ENCODE data around the gene HTR6. TPM values are rescaled to one million over a fixed set of nuclear protein-coding genes. Genes with fewer than 3 reads are reported as not detected.

The HTR6 gene
- polyA plus RNA-seq, 1 donor from 2014 or later = not detected

DNA sequence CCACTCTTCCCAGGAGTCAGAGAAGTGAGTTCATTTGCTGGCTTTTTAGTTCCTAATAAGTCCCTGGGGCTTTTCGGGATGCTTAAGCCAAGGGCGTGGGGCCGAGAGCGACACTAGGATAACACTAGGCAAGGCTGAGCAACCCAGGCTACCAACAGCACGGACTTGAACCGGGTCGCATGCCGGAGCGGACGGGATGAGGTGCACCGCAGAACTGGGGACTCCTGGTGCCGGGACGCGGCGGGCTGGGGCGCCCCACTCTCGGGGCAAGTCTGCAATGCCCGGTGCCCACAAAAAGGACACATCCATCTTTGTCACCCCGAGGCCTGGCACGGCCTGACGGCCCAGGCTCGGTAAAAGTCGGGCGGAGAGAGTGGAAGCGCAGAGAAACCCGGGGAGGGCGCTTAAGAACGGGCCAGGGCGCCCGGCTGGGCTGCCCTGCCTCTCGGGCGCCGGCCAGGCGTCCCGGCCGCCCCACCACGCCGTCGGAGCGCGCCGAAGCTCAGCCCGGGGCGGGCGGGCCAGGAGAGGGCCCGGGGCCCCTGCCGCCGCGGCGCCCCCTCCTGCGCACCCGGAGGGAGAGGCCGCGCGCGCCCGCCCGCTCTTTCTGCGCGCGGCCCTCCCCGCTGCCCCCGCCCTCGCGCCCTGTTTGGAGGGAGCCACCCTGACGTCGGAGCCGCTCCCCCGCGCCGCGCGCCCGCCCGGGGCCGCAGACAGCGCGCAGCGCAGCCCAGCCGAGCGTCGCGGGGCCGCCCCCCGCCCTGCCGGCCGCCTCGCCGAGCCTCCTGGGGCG, 20.9 kb upstream of the HTR6 start, which contains the start of gene NBL1:
NBL1 (plus strand) TSS at position 710 of the 793 bp plus-strand sequence. CDS start 10,720 bp downstream, outside the sequence.
- TF ChIP-seq POLR2AphosphoS5 (IDR thresholded peaks at IDR 0.05) (no peak), TAF1 (IDR thresholded peaks at IDR 0.05; ENCODE audit: low read depth) (no peak), MXI1 (conservative IDR thresholded peaks at IDR 0.05; ENCODE audit: poor library complexity, severe bottlenecking) (no peak), SMC3 (conservative IDR thresholded peaks at IDR 0.05; ENCODE audit: poor library complexity) (no peak), RAD21 (conservative IDR thresholded peaks at IDR 0.05) (no peak), CTCF (IDR thresholded peaks at IDR 0.05; ENCODE audit: poor library complexity, severe bottlenecking) (no peak), EZH2 (IDR thresholded peaks at IDR 0.05; ENCODE audit: borderline replicate concordance, insufficient read depth, low read length, poor library complexity, severe bottlenecking) (no peak), EP300 (conservative IDR thresholded peaks at IDR 0.05; ENCODE audit: poor library complexity, severe bottlenecking) (no peak)
- TF ChIP-seq, protein P1, sequence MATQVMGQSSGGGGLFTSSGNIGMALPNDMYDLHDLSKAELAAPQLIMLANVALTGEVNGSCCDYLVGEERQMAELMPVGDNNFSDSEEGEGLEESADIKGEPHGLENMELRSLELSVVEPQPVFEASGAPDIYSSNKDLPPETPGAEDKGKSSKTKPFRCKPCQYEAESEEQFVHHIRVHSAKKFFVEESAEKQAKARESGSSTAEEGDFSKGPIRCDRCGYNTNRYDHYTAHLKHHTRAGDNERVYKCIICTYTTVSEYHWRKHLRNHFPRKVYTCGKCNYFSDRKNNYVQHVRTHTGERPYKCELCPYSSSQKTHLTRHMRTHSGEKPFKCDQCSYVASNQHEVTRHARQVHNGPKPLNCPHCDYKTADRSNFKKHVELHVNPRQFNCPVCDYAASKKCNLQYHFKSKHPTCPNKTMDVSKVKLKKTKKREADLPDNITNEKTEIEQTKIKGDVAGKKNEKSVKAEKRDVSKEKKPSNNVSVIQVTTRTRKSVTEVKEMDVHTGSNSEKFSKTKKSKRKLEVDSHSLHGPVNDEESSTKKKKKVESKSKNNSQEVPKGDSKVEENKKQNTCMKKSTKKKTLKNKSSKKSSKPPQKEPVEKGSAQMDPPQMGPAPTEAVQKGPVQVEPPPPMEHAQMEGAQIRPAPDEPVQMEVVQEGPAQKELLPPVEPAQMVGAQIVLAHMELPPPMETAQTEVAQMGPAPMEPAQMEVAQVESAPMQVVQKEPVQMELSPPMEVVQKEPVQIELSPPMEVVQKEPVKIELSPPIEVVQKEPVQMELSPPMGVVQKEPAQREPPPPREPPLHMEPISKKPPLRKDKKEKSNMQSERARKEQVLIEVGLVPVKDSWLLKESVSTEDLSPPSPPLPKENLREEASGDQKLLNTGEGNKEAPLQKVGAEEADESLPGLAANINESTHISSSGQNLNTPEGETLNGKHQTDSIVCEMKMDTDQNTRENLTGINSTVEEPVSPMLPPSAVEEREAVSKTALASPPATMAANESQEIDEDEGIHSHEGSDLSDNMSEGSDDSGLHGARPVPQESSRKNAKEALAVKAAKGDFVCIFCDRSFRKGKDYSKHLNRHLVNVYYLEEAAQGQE (IDR thresholded peaks at IDR 0.05; ENCODE audit: borderline replicate concordance) = no peak
- Histone ChIP-seq H3K79me2 (replicated peaks; ENCODE audit: insufficient read depth, low read length) (no peaks in the 10 kb centered on the region), H4K20me1 (ENCODE audit: insufficient read depth) (no peaks in the 10 kb centered on the region), H3K36me3 (ENCODE audit: insufficient read depth, low read length) (no peaks in the 10 kb centered on the region), H3K9ac (ENCODE audit: low read length) (peak within 1 kb of the TSS; percentile 57), H3F3A (ENCODE audit: insufficient read depth, low read length, poor library complexity, severe bottlenecking) (no peaks in the 10 kb centered on the region), H3K27ac (ENCODE audit: low read length) (no peak within 1 kb of the TSS), H2AFZ (ENCODE audit: low read depth, low read length) (no peak within 1 kb of the TSS), H3K27me3 (ENCODE audit: insufficient read depth, low read depth, low read length) (peaks cover 34% of the 10 kb centered on the region), H3K9me2 (ENCODE audit: insufficient read depth, low read length) (no peaks in the 10 kb centered on the region), H3K4me3 (ENCODE audit: low read length) (peak within 1 kb of the TSS; percentile 67), H3K4me2 (ENCODE audit: low read length) (no peak within 1 kb of the TSS), H3K9me3 (ENCODE audit: low read length) (no peaks in the 10 kb centered on the region)

DNA sequence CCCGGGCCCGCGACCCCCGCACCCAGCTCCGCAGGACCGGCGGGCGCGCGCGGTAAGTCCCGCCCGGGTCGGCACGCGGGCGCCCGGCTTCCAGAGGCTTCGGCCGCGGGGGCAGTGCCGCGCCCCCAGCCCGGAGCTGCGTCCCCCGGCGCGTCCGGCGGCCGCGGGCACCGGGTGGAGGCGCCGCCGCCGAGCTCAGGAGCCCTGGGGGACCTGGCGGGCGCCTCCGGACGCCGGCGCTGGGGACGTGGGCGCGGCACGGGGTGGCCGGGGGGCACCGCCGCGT, 20.3 kb upstream of the HTR6 start:
- TF ChIP-seq RAD21 (conservative IDR thresholded peaks at IDR 0.05) (no peak), SMC3 (conservative IDR thresholded peaks at IDR 0.05; ENCODE audit: poor library complexity) (no peak), TAF1 (IDR thresholded peaks at IDR 0.05; ENCODE audit: low read depth) (no peak), EZH2 (IDR thresholded peaks at IDR 0.05; ENCODE audit: borderline replicate concordance, insufficient read depth, low read length, poor library complexity, severe bottlenecking) (no peak), MXI1 (conservative IDR thresholded peaks at IDR 0.05; ENCODE audit: poor library complexity, severe bottlenecking) (no peak), CTCF (IDR thresholded peaks at IDR 0.05; ENCODE audit: poor library complexity, severe bottlenecking) (no peak), POLR2AphosphoS5 (IDR thresholded peaks at IDR 0.05) (no peak), EP300 (conservative IDR thresholded peaks at IDR 0.05; ENCODE audit: poor library complexity, severe bottlenecking) (no peak)
- TF ChIP-seq, protein P1 (IDR thresholded peaks at IDR 0.05; ENCODE audit: borderline replicate concordance) = no peak
- peak overlapping the region; percentile 57 for H3K9ac ChIP-seq (ENCODE audit: low read length)
- no peaks in the 10 kb centered on the region for H4K20me1 ChIP-seq (ENCODE audit: insufficient read depth)
- no peak overlapping the region for H3K4me2 ChIP-seq (ENCODE audit: low read length)
- peaks cover 34% of the 10 kb centered on the region for H3K27me3 ChIP-seq (ENCODE audit: insufficient read depth, low read depth, low read length)
- H3K36me3 ChIP-seq (ENCODE audit: insufficient read depth, low read length) = no peaks in the 10 kb centered on the region
- H3K9me3 ChIP-seq (ENCODE audit: low read length) = no peaks in the 10 kb centered on the region
- peak overlapping the region; percentile 67 for H3K4me3 ChIP-seq (ENCODE audit: low read length)
- H2AFZ ChIP-seq (ENCODE audit: low read depth, low read length) = no peak overlapping the region
- no peak overlapping the region for H3K27ac ChIP-seq (ENCODE audit: low read length)
- no peaks in the 10 kb centered on the region for H3K9me2 ChIP-seq (ENCODE audit: insufficient read depth, low read length)
- H3K79me2 ChIP-seq (replicated peaks; ENCODE audit: insufficient read depth, low read length) = no peaks in the 10 kb centered on the region
- no peaks in the 10 kb centered on the region for H3F3A ChIP-seq (ENCODE audit: insufficient read depth, low read length, poor library complexity, severe bottlenecking)

Measured in neural cell (in vitro differentiated cells).